Activated effector memory CD4-positive, alpha-beta T cell treated with anti-CD3 and anti-CD28 coated beads, Interleukin-2, amount 50 U/mL, for 16 hours (primary cell): ENCODE data around the gene NPY1R.

Source experiments
- DNase-seq: peaks from one replicate; pipeline ENCODE4 v3.0.0-alpha.2; 2020

NPY1R gene

DNA sequence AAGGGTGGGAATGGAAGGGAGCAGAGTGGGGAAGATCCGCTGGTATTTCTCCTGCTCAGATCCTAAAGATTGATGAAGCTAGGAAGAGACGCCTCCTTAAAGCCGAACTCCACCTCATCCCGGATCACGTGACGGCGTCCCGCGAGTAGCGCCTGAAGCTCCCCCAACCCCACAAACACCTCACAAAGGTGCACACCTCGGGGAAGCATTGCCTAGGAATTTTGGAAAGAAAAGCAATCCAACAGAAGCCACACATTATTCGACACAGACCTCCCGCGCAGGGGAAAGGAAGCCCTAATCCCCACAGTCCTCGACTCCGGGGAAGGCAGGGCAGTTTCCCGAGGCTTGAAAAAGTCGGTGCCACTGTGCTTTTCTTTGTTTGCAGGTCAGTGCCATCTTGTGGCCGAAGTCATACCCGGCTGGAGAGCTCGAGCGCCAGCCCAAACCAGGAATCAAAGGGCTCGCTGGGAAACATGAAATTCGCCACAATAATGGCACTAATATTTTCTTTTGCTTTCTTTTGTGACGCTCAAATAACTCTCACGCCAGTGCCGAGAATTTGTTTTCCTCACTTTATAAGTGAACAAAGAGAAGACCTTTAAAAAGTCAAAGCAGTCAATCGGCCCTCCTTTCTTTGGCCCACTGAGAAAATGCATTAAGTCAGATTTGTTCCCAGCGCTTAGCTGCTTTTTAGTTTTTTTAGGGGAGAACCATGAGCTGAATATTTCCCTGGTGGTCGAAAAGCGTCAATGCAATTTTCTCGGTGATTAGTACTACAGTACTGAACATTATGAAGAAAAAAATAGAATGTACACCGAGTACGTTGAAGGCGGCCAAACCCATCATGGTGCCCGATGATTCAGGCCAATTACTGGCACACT is at the start of gene NPY1R:
TSS of gene NPY1R (minus strand) at position 71 of the 881 bp plus-strand sequence. CDS start 6,042 bp downstream, outside the sequence.
- DNase-seq, result no peak

DNA sequence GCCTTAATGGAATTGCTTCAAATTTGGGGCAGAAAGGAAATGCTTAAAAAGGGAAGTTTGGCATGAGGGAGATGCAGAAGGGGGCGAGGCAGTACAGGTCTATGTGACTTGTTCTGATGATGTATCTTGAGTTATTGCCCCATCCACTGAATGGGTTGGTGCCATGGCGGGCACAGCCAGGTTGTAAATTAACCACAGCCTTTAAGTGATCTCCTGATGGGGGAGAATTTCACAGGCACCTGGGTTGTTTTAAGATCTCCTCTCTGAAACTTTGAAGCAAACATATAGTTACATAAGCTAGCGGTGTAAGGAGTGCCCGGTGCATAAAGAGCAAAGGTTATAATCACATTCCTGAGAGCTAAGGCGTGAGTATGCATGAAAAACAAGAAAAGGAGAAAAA is 48.3 kb upstream of the NPY1R start:
- no peak for DNase-seq

DNA sequence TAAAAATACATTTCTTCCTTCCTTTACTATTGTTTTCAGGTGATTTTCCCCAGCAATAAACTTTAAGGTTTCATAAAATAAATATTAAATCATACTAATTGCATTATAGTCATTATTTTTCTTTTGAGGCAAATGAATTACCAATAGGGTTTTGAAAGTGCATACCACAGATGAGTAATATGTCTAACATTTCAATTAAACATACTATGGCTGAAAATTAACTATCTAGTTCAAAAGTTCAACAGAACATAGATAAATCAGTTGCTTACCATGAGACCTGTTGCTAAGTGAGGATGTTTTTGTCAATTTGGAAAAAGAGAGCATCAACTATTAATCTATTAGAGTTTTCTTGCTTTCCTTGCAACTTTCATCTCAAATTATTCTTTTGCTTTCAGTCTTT is 46.3 kb upstream of the NPY1R start:
- no peak for DNase-seq

DNA sequence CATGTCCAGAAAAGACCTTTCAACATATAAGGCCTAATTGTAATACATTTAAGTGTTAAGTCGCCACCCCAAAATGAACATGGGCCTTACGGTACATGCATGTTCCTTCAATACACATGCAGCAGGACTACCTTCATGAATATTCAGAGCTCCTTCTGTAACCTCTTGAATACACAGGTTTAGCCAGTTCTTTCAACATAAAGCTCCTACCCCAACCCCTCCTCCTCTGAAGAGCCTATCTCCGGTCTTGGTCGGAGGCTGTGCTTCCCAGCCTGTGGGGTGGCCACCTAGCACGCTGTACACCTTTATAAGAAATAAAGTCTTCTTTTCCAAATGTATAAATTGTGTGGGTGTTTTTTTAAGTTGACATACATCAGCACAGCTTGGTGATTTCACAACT is 39.6 kb upstream of the NPY1R start:
- DNase-seq, result no peak

DNA sequence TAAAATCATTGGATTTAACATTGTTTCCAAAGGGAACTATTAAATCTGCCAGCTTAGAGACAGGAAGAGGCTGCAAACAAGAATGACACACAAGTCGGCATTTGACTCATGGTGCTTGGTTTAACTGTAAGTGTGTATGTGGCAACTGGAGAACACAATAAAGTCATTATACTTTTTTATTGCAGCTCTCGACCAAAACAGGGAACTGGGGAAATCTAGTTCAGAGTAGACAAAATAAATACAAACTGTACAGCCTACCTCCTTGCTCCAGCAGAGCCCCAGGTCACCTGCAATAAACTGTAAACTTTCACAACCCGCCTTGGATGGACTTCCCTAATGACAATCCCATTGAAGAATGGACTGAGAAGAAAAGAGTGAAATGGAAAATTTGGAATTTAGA is 35.3 kb upstream of the NPY1R start:
- DNase-seq, result no peak

DNA sequence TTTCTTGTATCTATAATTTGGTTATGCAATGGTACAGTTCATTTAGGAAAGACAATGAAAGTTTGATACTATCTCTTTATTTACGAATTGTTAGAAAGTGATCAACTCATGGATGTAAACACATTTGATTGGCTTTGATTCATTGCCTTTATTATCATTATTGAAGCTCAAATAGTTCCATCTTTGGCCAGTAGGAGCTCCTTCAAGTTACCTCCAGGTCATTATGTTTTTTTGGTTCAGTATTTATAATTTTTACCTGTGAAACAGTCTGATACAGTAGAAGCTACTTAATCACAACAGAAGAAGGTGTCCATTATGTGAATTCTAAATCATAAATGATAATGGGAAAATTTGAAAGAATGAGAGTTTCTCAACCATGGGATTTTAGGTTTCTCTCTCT is 23.7 kb upstream of the NPY1R start:
- DNase-seq, result no peak

DNA sequence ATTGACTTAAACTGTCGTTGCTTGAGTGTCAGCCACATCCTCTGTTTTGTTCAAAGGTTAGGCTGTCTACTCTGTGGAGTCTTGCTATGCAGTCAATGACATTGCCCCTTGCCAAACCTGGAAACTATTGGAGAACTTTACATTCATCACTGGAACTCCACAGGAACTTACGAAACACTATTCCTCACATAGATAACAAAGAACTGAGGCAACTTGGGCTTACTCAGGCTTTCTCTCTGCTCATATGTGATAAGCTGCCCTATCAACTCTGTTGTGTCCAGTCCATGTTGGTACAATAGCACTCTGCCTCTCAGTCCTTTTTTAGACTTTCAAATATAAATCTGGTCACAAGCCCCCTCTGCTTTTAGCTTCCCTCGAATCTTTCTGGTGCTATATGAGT is 20.7 kb upstream of the NPY1R start:
- no peak for DNase-seq

DNA sequence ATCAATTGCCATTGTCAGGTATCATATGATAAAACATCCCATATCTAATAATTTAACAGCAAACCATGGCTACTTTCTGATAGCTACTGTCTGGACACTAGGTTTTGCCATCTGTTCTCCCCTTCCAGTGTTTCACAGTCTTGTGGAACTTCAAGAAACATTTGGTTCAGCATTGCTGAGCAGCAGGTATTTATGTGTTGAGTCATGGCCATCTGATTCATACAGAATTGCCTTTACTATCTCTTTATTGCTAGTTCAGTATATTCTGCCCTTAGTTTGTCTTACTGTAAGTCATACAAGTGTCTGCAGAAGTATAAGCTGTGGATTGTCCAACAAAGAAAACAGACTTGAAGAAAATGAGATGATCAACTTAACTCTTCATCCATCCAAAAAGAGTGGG is 18.3 kb upstream of the NPY1R start:
- no peak for DNase-seq

DNA sequence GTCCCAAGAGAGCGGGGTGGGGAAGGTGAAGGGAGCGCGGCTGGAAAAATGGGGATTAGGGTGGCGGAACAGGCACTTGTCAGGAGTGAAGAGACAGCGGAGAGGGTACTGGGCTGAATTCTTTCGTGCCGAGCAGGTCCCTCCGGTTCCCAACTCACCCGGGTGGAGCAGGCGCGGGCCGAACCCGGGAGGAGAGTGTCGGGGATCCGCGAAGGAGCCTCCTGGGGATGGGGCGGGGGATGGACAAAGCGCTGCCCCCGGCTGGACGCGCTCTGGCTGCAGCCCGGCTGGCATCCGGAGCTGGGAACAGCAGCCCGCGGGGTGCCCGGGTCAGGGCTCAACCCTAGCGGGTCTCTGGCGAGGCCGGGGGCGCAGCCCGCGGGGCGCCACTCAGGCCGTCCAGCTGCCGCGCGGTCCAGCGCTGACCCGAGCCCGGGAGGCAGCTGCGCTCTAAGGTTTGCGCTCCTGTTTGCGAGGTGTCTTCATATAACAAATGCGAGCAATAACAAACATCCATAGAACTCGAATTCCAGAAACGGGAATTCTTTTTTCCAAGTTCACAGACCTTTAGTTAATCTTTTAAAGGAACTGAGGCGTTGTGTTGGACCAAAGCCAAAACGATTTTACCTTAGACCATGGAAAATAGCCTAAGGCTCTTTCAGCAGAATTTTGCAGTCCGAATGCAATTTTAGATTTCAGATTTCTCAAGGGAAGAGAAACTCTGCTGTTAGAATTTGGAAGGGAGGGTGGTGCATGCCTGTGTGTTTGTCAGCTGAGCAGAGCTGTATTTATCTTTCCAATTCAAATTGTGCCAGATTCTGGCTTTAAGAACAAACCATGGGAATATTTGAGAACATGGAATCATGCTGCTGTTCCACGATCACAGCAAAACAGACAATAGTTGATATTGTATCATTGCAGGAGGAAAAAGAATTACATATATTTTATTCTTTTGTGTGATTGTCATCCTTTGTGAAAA is 12.0 kb upstream of the NPY1R start:
- DNase-seq, result no peak

DNA sequence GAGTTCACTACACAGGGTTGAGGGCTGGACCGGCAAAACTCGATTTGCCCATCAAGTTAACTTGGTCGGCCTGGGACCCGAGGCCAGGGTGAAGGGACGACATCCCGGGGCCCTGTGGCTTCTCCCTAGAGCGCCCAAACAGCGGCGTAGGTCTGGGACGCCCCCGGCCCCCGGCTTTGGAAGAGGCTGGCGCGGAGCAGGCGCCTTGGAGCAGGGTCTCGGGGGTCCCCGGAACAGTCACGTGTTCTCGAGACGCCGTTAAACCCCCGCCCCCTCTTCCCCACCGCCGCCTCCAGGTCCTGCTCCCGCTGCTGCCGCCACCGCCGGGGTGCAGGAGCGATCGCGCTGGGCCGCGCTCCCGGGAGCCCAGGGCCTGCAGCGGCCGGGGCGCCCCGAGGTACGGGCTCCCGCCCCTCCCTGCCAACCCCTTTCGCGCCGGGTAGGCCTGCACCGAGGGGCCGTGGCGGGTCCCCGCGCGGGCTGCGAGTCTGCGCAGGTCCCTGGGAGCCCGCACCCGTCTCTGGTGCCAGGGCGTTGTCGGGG is 11.3 kb upstream of the NPY1R start, which contains the start of gene NPY5R:
TSS of gene NPY5R (plus strand) at position 289 of the 543 bp plus-strand sequence. CDS start 6,382 bp downstream, outside the sequence.
- DNase-seq, result no peak

DNA sequence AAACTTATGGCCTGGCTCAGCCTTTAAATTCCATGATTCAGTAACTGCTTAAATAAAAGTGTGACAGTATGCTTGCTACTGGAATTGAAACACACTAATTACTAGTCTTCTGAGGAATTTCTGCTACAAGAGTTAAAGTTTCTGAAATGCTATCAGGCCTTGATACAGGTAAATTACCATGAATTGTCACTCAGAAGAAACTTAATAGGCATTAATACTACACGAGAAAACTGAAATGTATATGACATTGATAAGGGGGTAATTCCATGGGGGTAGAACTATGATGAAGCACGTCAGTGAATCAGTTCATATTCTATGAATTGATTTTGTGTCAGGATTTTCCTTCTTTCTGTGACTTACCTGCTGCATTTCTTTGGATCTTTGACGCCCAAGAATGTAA is 3.0 kb upstream of the NPY1R start:
- DNase-seq, result no peak

DNA sequence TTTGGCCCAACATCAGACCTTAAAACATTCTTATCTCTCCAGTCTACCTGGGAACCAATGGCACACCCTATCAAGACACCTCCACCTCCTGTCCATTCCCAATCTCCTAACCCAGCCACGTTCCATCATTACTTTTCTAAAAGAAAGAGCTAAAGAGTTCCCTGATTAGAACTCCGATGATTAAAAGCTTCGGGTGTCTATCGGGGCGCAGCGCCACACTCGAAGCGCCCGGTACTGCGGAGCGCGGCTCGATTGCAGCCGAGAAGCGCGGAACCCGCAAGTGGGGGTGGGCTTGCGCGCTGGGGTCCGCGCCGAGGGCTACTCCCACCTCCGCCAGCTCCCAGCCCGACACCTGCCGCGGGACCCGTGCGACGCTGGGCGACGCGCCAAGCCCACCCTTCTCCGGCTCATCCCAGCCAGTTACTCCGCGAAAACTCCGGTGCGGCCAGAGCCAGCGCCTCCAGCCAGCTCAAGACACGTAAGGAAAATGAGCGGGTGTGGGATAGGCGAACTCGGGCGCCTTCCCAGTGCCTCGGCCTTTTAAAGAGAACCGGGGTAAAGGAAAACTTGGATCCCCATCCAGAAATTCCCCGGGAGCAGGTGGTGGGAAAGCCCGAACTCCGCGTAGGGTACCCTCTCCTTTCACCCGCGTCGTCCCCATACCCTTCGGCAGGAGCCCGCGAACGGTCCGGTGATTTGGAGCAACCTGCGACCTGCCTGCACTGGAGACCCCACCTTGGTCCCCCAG is 593 bp downstream of the NPY1R start:
- no peak for DNase-seq

DNA sequence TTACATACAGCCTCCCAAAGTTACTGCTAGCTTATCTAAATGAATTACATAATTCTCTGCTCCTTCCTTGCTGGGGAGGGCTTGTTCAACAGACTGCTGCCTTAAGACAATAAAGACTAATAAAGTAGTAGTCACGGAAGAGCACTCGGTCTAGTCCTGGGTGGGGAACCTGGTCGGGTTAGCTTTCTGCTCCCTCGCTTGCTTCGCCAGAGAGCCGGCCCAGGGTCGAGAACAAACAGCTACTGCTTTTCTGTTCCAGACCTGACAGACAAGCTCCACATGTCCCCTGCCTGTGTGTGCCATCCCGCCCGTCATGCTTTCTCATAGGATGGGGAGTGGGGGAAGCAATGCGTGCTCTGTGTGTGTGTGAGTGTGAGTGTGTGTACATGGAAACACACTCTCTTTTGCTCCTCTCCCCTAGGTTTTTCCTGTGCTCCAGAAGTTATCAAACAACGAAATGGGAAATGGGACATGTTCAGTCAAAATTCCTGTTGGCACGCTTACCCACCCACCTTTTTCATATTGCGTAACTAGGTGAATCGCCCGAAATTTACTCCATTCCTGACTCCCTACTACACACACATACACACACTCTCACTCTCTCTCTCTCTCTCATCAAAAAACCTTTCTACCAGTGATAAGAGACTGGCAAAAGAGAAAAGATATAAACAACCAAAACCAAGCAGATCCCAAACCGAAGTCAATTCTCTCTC is 1.3 kb downstream of the NPY1R start:
- no peak for DNase-seq

DNA sequence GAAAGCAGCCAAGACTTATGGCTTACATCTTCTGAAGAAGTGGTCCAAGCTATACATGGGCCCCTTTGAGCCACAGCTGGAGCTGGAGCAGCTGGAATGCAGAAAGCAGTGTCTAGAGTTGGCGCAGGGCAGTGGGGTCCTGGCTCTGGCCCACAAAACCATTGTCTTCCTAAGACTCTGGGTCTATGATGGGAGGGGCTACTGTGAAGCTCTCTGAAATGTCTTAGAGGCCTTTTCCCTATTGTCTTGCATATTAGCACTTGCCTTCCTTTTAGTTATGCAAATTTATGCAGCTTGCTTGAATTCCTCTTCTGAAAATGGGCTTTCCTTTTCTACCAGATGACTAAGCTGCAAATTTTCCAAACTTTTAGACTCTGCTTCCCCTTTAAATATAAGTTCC is 15.3 kb downstream of the NPY1R start:
- no peak for DNase-seq

DNA sequence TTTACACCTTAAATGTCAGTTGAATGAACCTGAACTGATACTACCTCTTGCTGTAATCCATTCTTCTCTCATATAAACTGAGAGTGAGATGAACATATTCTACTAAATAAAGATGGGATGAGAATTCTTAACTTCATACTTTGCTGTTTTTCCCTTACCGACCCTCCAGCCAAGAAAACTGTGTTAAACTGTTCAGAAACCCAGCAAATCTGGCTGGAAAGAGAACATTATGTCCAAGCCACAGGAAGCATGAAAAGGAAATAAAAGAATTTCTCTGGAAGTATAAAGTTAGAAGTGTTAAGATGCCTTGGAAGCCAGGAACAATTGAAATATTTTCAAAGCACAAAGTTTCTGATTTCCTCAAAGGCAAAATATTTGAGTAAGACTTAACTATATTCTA is 22.9 kb downstream of the NPY1R start:
- DNase-seq, result no peak

DNA sequence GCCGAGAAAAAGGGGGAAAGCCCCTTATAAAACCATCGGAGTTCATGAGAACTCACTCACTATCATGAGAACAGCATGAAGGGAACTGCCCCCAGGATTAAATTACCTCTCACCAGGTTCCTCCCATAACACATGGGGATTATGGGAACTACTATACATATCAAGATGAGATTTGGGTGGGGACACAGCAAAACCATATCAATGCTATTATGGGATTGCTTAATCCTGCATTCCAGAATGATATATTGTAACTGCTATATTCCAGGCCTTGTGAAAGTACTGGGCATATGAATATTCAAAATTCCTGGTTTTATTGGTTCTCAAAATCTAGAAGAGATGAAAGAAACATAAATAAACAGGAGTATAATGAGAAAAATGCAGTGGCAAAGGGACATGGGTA is 29.3 kb downstream of the NPY1R start:
- no peak for DNase-seq

DNA sequence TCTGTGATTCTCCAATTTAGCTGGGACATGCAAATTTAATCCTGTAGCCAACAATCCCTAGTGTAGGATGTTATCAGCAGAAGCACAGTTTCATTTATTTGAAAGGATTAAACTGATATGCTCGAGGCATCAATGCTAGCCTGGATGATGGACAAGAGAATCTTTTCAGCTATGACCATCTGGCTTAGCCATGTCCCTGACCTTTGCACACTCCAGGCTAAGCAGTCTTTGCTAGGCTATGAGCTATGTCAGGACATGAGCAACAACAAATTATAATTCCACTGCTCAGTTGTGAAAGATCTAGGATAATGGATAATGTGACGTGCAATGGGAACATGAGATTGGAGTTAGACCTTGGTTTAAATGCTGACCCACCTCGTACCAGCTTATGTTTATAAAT is 32.0 kb downstream of the NPY1R start:
- DNase-seq, result no peak

DNA sequence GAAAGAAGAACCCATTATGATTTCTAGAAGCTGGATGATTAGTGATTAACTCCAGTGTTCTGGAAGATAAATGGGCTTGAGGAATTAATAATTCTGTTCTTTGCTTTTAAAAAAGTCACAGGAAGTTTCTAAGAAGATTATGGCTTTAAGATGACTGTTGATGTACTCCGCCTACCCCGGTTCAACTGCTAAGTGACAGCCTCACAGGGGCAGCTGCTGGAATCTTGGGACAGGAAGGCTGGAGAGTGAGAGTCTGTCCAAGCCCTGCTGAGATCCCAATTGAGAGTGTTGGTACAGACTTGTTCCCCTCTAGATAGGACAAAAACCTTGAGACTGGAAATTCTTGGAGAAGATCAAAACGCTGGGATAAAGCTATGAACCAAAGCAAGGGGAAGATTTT is 37.3 kb downstream of the NPY1R start:
- DNase-seq, result no peak

DNA sequence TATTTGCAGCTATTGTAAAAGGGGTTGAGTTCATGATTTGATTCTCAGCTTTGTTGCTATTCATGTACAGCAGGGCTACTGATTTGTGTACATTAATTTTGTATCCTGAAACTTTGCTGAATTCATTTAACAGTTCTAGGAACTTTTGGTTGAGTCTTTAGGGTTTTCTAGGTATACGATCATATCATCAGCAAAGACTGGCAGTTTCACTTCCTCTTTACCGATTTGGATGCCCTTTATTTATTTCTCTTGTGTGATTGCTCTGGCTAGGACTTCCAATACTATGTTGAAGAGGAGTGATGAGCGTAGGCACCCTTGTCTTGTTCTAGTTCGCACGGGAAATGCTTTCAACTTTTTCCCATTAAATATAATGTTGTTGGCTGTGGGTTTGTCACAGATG is 48.1 kb downstream of the NPY1R start:
- no peak for DNase-seq

DNA sequence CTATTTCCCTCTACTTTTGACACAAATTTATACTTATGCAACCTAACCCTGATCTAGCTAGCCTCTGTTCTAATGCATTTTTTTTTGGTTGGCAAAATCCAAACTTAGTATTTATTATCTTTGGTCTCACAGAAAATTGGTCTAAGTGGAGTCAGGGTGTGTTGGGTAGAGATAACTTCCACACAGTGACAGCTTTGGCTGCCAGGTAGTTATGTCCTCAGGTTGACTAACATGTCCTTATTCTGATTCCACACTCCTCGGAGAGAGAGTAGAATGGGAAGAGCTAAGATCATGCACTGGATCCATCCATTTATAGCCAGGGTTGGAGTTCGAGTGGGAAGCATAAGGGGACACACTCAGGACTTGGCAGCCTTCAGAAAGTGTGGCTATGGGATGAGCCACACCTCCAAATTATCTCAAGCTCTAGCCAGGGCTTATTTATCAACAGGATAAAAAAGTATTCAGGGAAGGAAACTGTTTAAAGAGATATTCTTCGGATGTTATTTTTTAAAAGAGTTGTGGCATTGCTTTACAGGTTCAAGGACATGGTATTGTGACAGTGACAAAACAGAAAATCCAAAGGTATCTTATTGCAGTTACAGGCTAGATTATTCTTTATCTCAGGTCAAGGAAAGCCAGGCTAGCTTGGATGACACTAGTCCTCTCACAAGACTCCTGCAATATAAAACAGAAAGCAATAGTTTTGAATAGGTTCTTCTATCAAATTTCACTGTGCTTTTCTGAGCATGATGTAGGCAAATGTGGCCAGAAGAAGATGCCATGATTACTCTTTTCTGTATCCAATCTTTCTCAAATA is 51.5 kb downstream of the NPY1R start:
- no peak for DNase-seq

DNA sequence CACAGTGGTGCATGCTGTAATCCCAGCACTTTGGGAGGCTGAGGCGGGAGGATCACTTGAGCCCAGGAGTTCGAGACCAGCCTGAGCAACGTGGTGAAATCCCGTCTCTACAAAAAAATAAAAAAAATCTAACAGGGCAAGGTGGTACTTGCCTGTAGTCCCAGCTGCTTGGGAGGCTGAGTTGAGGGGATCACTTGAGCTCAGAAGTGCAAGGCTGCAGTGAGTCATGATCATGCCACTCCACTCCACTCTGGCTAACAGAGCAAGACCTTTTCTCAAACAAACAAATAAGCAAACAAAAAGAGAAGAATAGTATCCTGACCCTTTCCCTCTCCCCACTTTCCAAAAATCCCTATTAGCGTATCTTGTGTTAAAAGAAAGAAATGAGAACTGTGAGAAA is 52.7 kb downstream of the NPY1R start:
- no peak for DNase-seq
